ENCODE data around the gene PRKAG2.

PRKAG2 gene

DNA sequence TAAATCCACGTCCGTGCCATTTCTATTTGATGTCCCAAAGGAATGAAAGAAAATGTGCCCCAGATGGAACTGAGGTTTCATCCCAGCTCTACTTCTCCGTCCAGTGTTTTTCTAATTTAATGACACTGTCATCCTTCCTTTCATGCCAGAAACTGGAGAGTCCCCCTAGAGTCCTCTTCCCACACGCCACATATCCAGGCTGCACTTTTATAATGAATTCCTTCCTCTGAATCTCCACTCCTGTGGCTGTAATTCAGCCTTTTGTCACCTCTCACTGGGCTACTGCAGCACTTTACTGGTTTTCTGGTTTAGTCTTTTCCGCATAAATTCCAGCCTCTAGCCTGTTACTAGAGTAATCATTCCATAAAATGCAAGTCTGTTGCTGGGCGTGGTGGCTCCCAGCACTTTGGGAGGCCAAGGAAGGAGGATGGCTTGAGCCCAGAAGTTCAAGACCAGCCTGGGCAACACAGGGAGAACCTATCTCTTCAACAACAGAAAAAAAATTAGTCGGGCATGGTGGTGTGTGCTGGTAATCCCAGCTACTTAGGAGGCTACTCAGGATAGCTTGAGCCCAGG, 214.6 kb downstream of the PRKAG2 start:
- DNase-seq (ENCODE audit: low read depth in 2 of 3, low spot score in 2 of 3), result no peak

DNA sequence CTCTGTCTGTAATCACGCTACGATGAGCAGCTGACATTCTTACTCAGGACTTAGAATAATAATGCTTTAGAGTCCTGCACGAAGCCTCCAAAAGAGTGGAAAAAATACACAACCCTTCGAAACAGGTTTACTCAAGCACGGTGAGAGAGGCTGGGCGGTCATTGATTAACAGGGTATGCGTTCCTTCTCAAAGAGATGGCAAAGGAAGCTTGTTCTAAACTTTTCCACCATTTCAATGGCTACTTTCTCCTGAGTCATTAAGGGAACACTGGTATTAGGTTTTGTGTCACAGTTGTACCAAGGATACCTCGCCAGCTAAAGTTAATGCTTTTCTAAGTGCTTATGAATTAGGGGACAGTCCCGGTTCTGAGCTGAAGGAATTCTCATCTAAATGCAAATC, 215.3 kb downstream of the PRKAG2 start:
- DNase-seq (ENCODE audit: low read depth in 2 of 3, low spot score in 2 of 3), result no peak

DNA sequence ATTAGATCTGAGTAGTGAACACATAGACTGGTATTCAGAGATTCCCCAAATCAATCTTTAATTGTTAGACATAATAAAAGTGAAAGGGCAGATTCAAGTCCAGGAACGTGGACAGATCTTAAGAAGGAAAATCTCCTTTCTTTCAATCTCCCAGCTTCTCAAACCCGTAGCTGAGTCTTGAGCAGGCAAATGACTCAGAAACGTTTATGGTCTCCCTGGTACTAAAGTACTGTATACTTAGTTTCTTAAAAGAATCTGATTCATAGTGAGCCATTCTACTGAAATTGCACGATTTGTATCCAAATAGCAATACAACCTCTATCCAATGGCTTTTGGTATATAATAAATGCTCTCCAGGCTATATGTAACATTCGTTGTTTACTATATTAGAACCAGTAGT, 216.8 kb downstream of the PRKAG2 start:
- DNase-seq (ENCODE audit: low read depth in 2 of 3, low spot score in 2 of 3), result no peak

DNA sequence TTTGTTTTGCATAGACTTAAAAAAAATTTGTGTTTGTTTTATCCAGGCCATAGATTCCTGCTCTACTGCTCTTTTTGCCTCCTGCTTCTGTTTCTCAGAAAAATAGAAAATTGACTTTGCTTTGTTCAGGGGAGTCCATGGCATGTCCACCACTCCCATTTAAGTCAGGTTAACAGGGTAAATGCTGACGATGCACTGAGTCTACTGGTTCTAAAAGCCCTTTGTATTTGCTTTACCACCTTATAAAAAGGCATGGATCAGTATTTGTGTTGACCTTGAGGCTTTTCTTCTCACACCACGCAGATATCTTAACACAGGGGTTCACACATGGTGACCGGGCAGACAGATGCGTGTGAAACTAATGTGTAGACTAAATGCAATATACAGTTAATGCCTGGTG, 217.7 kb downstream of the PRKAG2 start:
- DNase-seq (ENCODE audit: low read depth in 2 of 3, low spot score in 2 of 3), result no peak

DNA sequence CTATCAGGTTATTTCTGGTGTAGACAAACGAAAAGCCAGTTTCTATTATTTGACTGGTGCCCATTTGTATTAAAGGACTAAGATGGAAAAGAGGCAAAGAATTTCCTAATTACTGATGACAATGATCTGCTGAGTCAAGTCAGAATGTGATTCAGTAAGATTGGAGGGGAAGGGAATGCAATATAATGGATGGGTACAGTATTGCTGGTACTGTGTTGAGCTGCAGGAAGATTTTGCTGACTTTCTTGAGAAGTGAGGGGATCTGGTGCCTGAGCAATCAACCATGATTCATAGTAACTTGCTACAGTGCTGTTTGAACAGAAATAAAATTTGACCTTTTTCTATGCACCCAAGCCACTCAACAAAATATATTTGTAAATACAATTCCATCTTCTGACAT, 218.1 kb downstream of the PRKAG2 start:
- no peak for DNase-seq (ENCODE audit: low read depth in 2 of 3, low spot score in 2 of 3)

DNA sequence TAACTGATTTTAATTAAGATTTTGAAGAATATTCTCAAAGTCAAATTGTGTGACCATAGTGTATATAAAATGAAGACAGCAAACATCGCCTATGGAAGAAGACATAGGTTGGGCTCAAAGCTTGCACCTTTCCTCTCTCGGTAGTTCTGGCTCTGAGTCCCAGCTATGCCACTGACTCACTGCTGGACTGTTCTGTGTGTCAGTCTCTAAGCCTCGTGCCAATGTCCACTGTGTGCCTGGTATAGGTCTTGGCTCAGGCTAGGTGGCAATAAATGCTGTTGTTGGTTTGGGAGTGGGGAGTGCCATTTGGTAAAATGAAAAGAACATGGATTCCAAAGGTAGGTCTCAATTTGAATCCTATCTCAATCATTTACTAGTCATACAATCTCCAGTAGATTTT, 219.7 kb downstream of the PRKAG2 start:
- DNase-seq (ENCODE audit: low read depth in 2 of 3, low spot score in 2 of 3), result no peak

DNA sequence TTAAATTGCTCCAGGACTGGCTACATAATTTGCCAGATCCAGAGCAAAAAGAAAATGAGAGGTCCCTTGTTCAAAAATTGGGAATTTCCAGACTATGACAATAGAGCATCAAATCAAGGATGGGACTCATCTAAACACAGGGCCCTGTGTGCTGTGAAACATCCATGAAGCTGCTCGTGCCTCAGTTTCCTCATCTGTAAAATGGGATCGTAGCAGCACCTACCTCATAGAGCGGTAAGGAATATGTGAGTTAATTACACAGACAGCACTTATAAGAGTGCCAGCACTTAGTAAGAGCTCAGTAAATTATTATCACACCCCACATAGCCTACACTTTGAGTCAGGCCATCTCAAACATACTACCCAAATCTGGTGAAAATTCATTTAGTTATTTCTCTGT, 221.4 kb downstream of the PRKAG2 start:
- no peak for DNase-seq (ENCODE audit: low read depth in 2 of 3, low spot score in 2 of 3)

DNA sequence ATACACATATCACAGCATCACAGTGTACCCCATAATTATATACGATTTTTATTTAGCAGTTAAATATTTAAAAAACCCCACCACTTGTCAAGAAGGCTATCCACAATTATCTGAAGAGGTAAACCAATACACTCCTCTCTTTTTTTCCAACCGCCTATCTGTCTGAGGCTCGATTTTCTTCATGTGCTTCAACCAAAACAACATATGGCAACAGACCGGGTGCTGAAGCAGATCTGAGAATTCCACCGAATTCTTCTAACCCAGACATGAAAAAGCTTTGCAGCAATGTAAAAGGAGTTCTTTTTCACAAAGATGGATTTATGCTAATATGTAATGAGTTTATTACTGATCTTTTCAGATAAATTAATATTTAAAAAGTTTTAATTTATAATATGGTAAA, 224.8 kb downstream of the PRKAG2 start:
- no peak for DNase-seq (ENCODE audit: low read depth in 2 of 3, low spot score in 2 of 3)

DNA sequence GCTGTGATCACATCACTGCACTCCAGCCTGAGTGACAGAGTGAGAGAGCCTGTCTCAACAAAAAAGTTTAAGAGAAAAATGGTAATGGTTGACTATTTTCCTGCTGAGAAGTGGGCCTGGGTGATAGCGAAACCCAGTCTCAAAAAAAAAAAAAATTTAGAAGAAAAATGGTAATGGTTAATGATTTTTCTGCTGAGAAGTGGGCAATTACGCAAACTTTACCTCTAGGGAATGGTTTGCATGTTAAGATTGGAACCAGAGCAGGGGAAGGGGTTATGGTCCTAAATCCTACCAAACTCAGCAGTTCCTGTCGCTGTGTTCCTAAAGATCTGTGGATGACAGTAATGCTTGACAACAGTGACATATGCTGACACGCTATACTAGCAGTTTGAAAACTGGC, 226.8 kb downstream of the PRKAG2 start:
- no peak for DNase-seq (ENCODE audit: low read depth in 2 of 3, low spot score in 2 of 3)

DNA sequence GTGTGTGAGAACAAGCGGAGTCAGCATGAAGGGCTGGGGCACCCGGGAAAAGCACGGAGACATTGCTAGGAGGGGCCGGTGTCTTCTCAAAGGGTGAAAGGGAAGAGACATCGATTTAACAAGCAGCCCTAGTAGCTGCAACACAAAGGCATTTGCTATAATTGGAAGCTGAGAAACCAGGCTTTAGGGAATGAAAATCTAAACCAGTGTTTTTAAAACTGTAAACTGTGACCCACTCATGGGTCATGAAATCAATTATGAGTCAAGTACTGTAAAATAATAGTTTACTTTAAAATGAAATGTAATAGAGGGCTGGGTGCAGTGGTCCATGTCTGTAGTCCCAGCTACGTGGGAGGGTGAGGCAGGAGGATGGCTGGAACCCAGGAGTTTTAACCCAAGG, 228.5 kb downstream of the PRKAG2 start:
- no peak for DNase-seq (ENCODE audit: low read depth in 2 of 3, low spot score in 2 of 3)

DNA sequence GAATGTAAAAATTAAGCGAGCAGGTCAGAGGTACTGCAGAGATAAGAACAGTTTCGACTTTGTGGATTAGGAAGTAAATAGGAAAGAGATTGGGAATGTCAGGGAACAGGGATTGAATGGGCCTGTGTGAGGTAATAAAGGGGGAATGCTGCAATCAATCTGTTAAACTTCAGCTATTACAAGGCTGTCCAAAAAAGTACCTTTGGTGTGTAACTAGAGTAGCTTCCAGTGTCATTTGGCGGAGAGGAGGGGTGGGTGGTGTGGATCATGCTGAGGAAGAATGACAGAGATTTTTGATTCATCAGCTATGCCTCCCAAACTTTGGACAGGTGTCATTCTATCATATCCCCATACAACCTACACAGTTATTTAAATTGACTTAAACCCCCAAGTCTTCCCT, 229.0 kb downstream of the PRKAG2 start:
- no peak for DNase-seq (ENCODE audit: low read depth in 2 of 3, low spot score in 2 of 3)

DNA sequence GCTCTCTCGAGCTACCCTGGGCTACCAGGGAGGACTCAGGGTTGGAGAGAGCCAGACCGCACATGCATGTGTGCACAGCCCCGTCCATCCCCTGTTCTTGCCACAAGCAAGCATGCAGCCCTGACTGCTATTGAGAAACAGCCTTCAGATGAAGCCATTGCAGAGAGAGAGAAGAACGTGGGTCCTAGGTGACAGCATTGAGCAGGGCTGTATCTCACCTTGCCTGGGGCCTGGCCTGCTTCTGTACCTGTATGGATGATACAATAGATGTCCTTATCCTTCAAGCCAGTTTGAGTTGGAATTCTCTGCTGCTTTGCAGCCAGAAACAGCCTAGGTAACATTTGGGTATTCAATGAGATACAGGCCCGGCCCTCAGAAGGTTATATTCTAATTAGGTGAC, 229.9 kb downstream of the PRKAG2 start:
- no peak for DNase-seq (ENCODE audit: low read depth in 2 of 3, low spot score in 2 of 3)

DNA sequence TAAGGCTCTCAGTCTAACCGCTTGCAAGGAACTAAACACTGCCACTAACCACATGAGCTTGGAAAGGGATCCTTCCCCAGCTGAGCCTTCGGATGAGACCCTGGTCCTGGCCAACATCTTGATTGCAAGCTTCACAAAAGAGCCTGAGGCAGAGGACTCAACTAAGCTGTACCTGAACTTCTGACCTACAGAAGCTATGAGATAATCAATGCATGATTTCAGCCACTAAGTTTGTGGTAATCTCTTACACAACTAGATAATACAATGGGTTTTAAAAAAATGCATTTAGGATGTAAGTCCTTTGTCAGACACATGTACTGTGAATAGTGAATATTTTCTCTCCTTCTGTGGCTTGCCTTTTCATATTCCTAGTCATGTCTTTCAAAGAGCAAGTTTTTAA, 231.6 kb downstream of the PRKAG2 start:
- DNase-seq (ENCODE audit: low read depth in 2 of 3, low spot score in 2 of 3), result no peak

DNA sequence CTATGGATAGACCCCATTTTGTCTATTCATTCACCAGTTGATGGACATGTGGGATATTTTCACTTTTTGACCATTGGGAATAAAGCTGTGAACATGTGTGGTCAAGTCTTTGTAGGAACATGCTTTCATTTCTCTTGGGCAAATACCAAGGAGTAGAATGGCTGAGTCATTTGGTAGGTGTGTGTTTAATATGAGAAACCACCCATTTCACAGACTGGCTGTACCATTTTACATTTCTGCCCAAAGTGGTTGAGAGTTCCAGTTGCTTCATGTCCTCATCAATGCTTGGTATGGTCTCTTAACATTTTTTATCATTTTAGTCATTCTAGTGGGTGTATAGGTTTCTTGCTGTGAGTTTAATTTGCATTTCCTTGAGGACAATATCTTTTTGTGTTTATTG, 232.4 kb downstream of the PRKAG2 start:
- DNase-seq (ENCODE audit: low read depth in 2 of 3, low spot score in 2 of 3), result no peak

DNA sequence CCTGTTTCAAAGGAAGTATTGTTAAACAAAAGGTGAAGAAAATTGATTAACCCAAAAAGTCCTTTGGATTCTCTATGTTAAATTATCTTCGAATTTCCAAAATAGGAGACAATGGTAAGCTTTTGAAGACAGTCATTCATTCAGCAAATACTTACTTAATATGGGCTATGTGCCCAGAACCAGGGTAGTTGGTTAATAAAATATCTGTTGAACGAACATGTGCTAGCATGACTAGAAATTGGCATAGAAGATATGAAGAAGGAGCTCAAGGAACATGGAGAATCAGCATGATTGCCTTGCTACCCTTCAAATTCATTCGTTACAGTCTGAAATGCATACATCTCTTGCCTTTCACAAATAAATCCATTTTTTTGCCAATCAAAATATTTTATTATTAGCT, 234.2 kb downstream of the PRKAG2 start:
- DNase-seq (ENCODE audit: low read depth in 2 of 3, low spot score in 2 of 3), result no peak

DNA sequence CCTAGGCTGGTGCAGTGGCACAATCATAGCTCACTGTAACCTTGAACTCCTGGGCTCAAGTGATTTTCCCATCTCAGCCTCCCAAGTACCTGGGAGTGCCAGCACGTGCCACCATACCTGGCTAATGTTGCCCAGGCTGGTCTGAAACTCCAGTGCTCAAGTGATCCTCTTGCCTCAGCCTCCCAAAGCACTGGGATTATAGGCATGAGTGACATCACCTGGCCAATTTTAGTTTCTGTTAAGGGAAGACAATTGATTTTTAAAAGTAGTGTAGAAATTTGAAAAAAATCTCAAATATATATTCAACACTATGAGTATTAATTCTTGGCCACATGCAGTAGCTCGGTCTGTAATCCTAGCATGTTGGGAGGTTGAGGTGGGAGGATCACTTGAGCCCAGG, 235.3 kb downstream of the PRKAG2 start:
- no peak for DNase-seq (ENCODE audit: low read depth in 2 of 3, low spot score in 2 of 3)

DNA sequence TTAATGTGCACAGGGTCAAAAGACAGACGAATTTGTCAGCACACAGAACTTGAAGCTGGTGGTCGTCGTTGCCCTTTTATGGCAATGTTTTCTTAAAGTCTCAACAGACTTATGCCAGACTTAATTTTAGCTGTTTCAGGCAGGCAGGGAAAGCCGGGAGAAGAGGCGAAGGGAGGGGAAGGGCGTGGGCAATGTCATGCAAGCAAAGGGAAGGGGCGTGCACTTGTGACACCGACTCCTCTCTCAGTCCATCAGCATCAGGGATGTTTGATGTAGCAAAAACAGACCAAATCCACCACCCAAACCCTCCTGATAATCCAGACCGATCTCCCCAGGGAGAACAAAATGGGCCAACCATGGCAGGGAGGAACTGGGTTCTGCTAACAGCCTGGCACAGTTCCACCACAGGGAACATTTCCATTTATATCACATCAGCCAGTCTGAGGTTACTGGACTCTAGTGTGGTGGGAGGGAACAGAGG, 239.1 kb downstream of the PRKAG2 start:
- no peak for DNase-seq (ENCODE audit: low read depth in 2 of 3, low spot score in 2 of 3)

DNA sequence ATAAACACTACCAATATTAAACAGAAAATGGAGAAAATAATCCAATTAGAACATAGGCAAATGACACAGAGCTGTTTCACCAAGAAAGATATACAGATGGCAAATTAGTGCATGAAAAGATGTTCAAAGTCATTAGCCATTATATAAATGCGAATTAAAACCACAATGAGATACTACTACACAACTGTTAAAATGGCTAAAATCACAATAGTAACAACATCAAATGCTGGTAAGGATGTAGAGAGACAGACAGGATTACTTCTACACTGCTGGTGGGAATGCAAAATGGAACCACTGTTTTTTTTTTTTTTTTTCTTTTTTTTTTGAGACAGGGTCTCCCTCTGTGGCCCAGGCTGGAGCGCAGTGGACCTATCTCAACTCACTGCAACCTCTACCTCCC, 242.3 kb downstream of the PRKAG2 start:
- DNase-seq (ENCODE audit: low read depth in 2 of 3, low spot score in 2 of 3), result no peak

DNA sequence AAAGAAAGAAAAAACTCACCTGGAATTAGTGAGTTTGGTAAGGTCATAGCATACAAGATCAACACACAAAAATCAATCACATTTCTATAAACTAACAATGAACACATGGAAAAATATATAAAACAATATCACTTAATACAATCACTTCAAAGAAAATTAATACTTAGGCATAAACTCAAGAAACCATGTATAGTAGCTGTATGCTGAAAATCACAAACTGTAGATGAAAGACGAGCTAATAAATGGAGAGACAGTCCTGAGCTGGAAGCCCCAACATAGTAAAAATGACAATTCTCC, 243.5 kb downstream of the PRKAG2 start:
- DNase-seq (ENCODE audit: low read depth in 2 of 3, low spot score in 2 of 3), result no peak

DNA sequence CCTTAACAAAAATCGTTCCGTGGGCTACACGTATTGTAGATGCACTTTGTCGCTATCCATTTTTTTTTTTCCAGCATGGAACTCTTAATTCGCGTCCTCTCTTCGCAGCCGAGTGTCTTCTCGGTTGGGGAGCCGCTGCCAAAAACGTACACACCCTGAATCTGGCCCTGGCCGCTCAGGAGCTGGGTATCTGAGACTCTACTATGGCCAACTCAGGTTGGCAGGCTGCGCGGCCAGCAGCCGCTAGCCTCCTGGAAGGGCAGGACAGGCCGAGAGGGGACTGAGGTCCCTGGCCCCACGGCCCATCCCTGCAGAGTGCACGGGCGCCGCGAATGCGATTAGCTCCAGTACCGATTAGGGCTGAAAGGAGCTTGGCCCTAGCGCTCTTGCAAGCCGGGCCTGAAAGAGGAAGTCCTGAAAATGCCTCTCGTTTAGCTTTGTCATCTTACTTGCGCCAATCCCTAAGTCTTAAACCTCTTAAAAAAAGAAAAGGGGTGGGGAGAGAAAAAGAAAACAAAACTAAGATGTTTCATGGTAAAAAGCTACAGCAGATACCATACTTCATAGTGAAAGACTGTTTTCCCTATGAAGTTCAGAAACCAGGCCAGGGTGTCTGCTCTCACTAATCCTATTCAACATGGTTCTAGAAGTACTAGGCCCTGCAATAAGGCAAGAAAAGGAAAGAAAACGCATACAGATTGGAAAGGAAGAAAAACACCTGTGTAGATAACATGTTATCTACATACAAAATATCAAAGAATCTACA, 244.0 kb downstream of the PRKAG2 start:
- DNase-seq (ENCODE audit: low read depth in 2 of 3, low spot score in 2 of 3), result peak; percentile 12 to 27 (median 19)

DNA sequence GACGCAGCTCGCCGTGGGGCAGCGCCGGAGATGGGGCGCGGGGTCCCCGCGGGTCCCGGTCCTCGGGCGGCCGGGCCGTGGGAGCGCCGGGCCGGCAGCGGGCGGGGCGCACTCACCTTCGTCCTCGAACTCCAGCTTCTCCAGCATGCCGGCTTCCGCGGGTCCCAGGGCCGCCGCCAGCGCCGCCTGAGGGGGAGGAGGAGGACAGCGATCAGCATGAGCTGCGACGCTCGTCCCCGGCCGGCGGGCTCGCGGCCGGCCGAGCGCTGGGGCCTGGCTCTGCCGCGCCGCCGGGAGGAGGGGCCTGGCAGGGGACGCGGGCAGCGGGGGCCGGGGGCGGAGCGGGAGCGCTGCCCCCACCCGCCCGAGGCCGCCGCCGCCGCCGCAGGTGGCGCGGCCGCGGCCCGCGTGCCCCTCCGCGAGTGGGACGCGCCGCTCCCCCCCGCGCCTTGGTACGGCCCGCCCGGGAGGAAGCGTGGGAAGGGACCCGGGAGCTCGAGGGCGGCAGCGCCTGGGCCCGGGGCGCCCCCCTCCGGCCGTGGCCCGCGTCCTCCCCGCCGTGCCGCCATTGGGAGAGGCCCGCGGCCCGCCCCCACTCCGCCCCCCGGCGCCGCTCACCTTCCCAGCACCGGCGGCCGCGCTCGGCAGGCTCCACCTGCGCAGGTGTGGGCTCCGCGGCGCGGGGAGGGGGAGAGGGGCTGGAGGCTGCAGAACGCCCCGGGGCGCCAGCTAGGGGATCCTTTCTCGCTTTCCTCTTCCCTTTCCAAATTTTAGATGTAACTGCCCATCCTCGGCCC, 244.8 kb downstream of the PRKAG2 start:
- peak; percentile 64 to 81 (median 70) for DNase-seq (ENCODE audit: low read depth in 2 of 3, low spot score in 2 of 3)

DNA sequence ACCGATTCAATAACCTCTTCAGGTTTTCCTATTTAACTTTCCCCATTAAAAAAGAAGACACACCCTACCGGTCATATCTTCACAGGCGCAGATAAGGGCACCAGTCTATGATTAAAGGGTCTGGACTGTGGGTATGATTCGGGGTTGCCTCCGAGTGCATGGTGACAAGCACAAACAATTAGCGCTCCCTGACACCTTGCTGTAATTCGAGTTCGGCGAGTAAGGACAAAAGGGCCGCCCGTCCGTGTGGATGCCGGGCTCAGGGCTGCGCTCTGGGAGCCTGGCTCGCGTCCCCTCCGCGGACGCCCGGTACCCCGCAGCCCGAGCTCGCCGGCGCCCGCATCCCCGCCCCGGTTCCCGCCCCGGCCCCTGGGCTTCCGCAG, 245.4 kb downstream of the PRKAG2 start:
- no peak for DNase-seq (ENCODE audit: low read depth in 2 of 3, low spot score in 2 of 3)

Measured in activated CD8-positive, alpha-beta memory T cell treated with anti-CD3 and anti-CD28 coated beads for 48 hours (primary cell).